Caco-2 (cell line): Measurements from ENCODE around the gene TGM1. TPM values are rescaled to one million over a fixed set of nuclear protein-coding genes. Genes with fewer than 3 reads are reported as not detected.

Experiments
- BruUV-seq: library from RNA; stranded (reverse); fragments of 400-500 nt; replicated peaks from 2 replicates; lab custom pipeline; 2021; lab: Mats Ljungman, UMichigan
- CTCF ChIA-PET: fragments of 300-600 bp; sonication (Branson Sonifier 250); formaldehyde crosslinking; loops from one replicate; lab custom pipeline; 2022; ENCODE audit warnings: antibody characterized with exemption; lab: Charles Lee
- POLR2A ChIA-PET: fragments of 300-600 bp; sonication (Branson Sonifier 250); formaldehyde crosslinking; loops from one replicate; lab custom pipeline; 2022; ENCODE audit warnings: antibody characterized with exemption; lab: Charles Lee
- DNase-seq, 2 experiments: peaks; one replicate each; pipeline versions ENCODE4 v3.0.0 to v3.0.0-alpha.2; 2020 to 2022
- H3K27me3 ChIP-seq: replicated peaks from 2 replicates; pipeline ENCODE4 v1.6.0; 2011; ENCODE audit warnings: low read length; ENCODE audit not compliant: control insufficient read depth, insufficient read depth
- H3K36me3 ChIP-seq: 2 replicates; pipeline ENCODE4 v1.5.1; 2011; ENCODE audit warnings: low read length; ENCODE audit not compliant: control insufficient read depth, insufficient read depth
- H3K4me1 ChIP-seq: fragments of 250-450 bp; sonication (Bioruptor Pico); 2 replicates; pipeline ENCODE4 v1.5.1; 2020; ENCODE audit warnings: mild to moderate bottlenecking
- H3K4me3 ChIP-seq: 2 replicates; pipeline ENCODE4 v1.5.1; 2011; ENCODE audit warnings: low read depth, mild to moderate bottlenecking, control low read depth, low read length
- H3K9me3 ChIP-seq: fragments of 250-450 bp; sonication (Bioruptor Pico); 2 replicates; pipeline ENCODE4 v1.5.1; 2020; ENCODE audit warnings: mild to moderate bottlenecking, moderate library complexity
- H3K27ac Mint-ChIP-seq: one replicate; pipeline ENCODE4 v1.8.0; 2022; ENCODE audit warnings: mixed read lengths; ENCODE audit not compliant: unreplicated experiment
- H3K27me3 Mint-ChIP-seq: one replicate; pipeline ENCODE4 v1.8.0; 2022; ENCODE audit warnings: mixed read lengths; ENCODE audit not compliant: insufficient read depth, unreplicated experiment
- H3K36me3 Mint-ChIP-seq: one replicate; pipeline ENCODE4 v1.8.0; 2022; ENCODE audit warnings: mild to moderate bottlenecking, mixed read lengths; ENCODE audit not compliant: insufficient read depth, unreplicated experiment
- H3K4me1 Mint-ChIP-seq: one replicate; pipeline ENCODE4 v1.8.0; 2022; ENCODE audit warnings: low read depth, mixed read lengths; ENCODE audit not compliant: unreplicated experiment
- H3K4me3 Mint-ChIP-seq: one replicate; pipeline ENCODE4 v1.8.0; 2022; ENCODE audit warnings: mild to moderate bottlenecking, moderate library complexity, mixed read lengths; ENCODE audit not compliant: unreplicated experiment
- H3K9me3 Mint-ChIP-seq: one replicate; pipeline ENCODE4 v1.8.0; 2022; ENCODE audit warnings: mixed read lengths; ENCODE audit not compliant: unreplicated experiment
- CTCF ChIP-seq, 2 experiments: fragments of 200-600 bp in 1 of 2; IDR thresholded peaks; 1 replicate in 1 of 2; 2 replicates in 1 of 2; pipeline versions ENCODE4 v1.5.1 to v1.8.0; 2011 to 2022; ENCODE audit warnings: antibody characterized with exemption in 1 of 2, control low read depth in 1 of 2, inconsistent platforms in 1 of 2, low read depth in 1 of 2, low read length in 1 of 2, mild to moderate bottlenecking in 1 of 2, moderate library complexity in 1 of 2; ENCODE audit not compliant: insufficient read depth in 1 of 2, severe bottlenecking in 1 of 2, unreplicated experiment in 1 of 2
- intact Hi-C: fragments of 100-400 bp; cut with micrococcal nuclease; formaldehyde crosslinking; loops from one replicate; pipeline ENCODE4 v1.10.0; 2022; ENCODE audit not compliant: unreplicated experiment
- total RNA-seq: library from RNA; stranded (reverse); gene quantifications from 2 replicates; pipeline ENCODE4 v1.2.3, GENCODE V29; 2022

TGM1 gene
- total RNA-seq, 1 experiment from 2014 or later: 5.9 TPM

GRCh38 chr14:24310646-24311604 lies 47.9 kb upstream of the TGM1 start, which contains the start of gene LTB4R:
Gene LTB4R, plus strand, starts transcription at chr14:24311502. Its CDS starts 4,150 bp downstream, at chr14:24315652.
- CTCF ChIA-PET: interaction anchor here (4.3 kb wide), 1 partner anchor 69 kb away, joined by 42 read pairs; the partner anchor contains the start of gene TINF2
- no peak for DNase-seq
- no TSS peak for BruUV-seq
- Mint-ChIP-seq H3K27ac (no peak within 1 kb of the TSS), H3K4me1 (peaks cover 27% of the 10 kb centered on the region), H3K36me3 (peaks cover 32% of the 10 kb centered on the region), H3K27me3 (no peaks in the 10 kb centered on the region), H3K4me3 (no peak within 1 kb of the TSS), H3K9me3 (no peaks in the 10 kb centered on the region)
- H3K36me3 ChIP-seq: peaks cover 3% of the 10 kb centered on the region
- no peaks in the 10 kb centered on the region for H3K9me3 ChIP-seq
- no peaks in the 10 kb centered on the region for H3K27me3 ChIP-seq
- intact Hi-C loops: no loop called here
- POLR2A ChIA-PET: no interaction called here
- H3K4me1 ChIP-seq: peaks cover 25% of the 10 kb centered on the region
- TF ChIP-seq CTCF (IDR thresholded peaks at IDR 0.05; ENCODE audit: insufficient read depth in 1 of 2, low read depth in 1 of 2, low read length in 1 of 2, severe bottlenecking in 1 of 2, unreplicated experiment in 1 of 2): no peak
- no peak within 1 kb of the TSS for H3K4me3 ChIP-seq

- Mint-ChIP-seq H3K4me1 (peaks cover 21% of the 10 kb centered on the region), H3K27ac (no peak overlapping the region), H3K27me3 (no peaks in the 10 kb centered on the region), H3K4me3 (no peak overlapping the region), H3K36me3 (peaks cover 33% of the 10 kb centered on the region), H3K9me3 (no peaks in the 10 kb centered on the region)
- Histone ChIP-seq H3K9me3 (no peaks in the 10 kb centered on the region), H3K4me3 (no peak overlapping the region), H3K36me3 (peaks cover 4% of the 10 kb centered on the region), H3K27me3 (no peaks in the 10 kb centered on the region), H3K4me1 (peaks cover 21% of the 10 kb centered on the region)
- DNase-seq: no peak
- no TSS peak for BruUV-seq
- intact Hi-C loops: no loop called here
- TF ChIP-seq CTCF (IDR thresholded peaks at IDR 0.05; ENCODE audit: insufficient read depth in 1 of 2, low read depth in 1 of 2, low read length in 1 of 2, severe bottlenecking in 1 of 2, unreplicated experiment in 1 of 2): no peak
- ChIA-PET POLR2A (no interaction called here), CTCF (interaction anchor here (4.3 kb wide), 1 partner anchor 68 kb away, joined by 42 read pairs; the partner anchor contains the start of gene TINF2)
Observed at GRCh38 chr14:24310265-24310645, 47.3 kb upstream of the TGM1 start.

- intact Hi-C loops: no loop called here
- no peaks in the 10 kb centered on the region for H3K27me3 Mint-ChIP-seq
- H3K36me3 Mint-ChIP-seq: peaks cover 39% of the 10 kb centered on the region
- no TSS peak for BruUV-seq
- ChIA-PET POLR2A (no interaction called here), CTCF (interaction anchor here (4.3 kb wide), 1 partner anchor 67 kb away, joined by 42 read pairs; the partner anchor contains the start of gene TINF2)
- peaks cover 21% of the 10 kb centered on the region for H3K4me1 ChIP-seq
- H3K36me3 ChIP-seq: peaks cover 4% of the 10 kb centered on the region
- H3K9me3 ChIP-seq: no peaks in the 10 kb centered on the region
- no peaks in the 10 kb centered on the region for H3K27me3 ChIP-seq
- no peak for TF ChIP-seq CTCF (IDR thresholded peaks at IDR 0.05; ENCODE audit: insufficient read depth in 1 of 2, low read depth in 1 of 2, low read length in 1 of 2, severe bottlenecking in 1 of 2, unreplicated experiment in 1 of 2)
- H3K27ac Mint-ChIP-seq: no peak within 1 kb of the TSS
- H3K4me3 Mint-ChIP-seq: no peak within 1 kb of the TSS
- peaks cover 21% of the 10 kb centered on the region for H3K4me1 Mint-ChIP-seq
- DNase-seq: no peak
- no peak within 1 kb of the TSS for H3K4me3 ChIP-seq
- no peaks in the 10 kb centered on the region for H3K9me3 Mint-ChIP-seq
Observed at GRCh38 chr14:24309538-24310264, 46.7 kb upstream of the TGM1 start, which contains the start of gene LTB4R2. Gene LTB4R2, plus strand, starts transcription at chr14:24310140. Its CDS starts 525 bp downstream, at chr14:24310665.
